Body of pancreas (tissue), 4 donors: Measurements from ENCODE around the gene MYBL2.

Source experiments
- POLR2A ChIP-seq, 3 donors: fragments of 450-650 bp; IDR thresholded peaks; one replicate each; pipeline ENCODE4 v1.6.1; 2016; ENCODE audit warnings: antibody characterized with exemption in 3 of 3, mild to moderate bottlenecking in 2 of 3
- TF ChIP-seq, protein P1 (sequence below), 7 experiments: fragments of 450-650 bp in 4 of 7; fragments of 200-600 bp in 3 of 7; sonication (generic) in 3 of 7; IDR thresholded peaks; one replicate each; pipeline ENCODE4 v1.5.1; 2016 to 2019; ENCODE audit warnings: antibody characterized with exemption in 7 of 7

- TF ChIP-seq, protein P1, sequence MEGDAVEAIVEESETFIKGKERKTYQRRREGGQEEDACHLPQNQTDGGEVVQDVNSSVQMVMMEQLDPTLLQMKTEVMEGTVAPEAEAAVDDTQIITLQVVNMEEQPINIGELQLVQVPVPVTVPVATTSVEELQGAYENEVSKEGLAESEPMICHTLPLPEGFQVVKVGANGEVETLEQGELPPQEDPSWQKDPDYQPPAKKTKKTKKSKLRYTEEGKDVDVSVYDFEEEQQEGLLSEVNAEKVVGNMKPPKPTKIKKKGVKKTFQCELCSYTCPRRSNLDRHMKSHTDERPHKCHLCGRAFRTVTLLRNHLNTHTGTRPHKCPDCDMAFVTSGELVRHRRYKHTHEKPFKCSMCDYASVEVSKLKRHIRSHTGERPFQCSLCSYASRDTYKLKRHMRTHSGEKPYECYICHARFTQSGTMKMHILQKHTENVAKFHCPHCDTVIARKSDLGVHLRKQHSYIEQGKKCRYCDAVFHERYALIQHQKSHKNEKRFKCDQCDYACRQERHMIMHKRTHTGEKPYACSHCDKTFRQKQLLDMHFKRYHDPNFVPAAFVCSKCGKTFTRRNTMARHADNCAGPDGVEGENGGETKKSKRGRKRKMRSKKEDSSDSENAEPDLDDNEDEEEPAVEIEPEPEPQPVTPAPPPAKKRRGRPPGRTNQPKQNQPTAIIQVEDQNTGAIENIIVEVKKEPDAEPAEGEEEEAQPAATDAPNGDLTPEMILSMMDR (IDR thresholded peaks at IDR 0.05): no peak
- TF ChIP-seq POLR2A (IDR thresholded peaks at IDR 0.05): no peak
Measured at GRCh38 chr20:43658069-43658722, 8.7 kb upstream of the MYBL2 start.
